Keratinocyte (primary cell): ENCODE measurements around the gene CHAF1A. TPM values are rescaled to one million over a fixed set of nuclear protein-coding genes. Genes with fewer than 3 reads are reported as not detected.

Source experiments
- DNase-seq: peaks from one replicate; pipeline ENCODE4 v3.0.0-alpha.2; 2011; ENCODE audit warnings: low read depth, missing footprints, low spot score
- FAIRE-seq: peaks from 2 replicates; lab custom pipeline; 2011; peaks lifted over from hg19 to GRCh38; lab: Jason Lieb, UNC
- H2AFZ ChIP-seq: 2 replicates; pipeline ENCODE4 v1.6.0; 2012; ENCODE audit warnings: low read length, control low read depth, inconsistent platforms; ENCODE audit not compliant: control insufficient read depth
- H3K27ac ChIP-seq: 2 replicates; pipeline ENCODE4 v1.5.1; 2011; ENCODE audit warnings: low read length; ENCODE audit not compliant: control insufficient read depth, insufficient read depth
- H3K27me3 ChIP-seq: 3 replicates; pipeline ENCODE4 v1.6.0; 2011; ENCODE audit warnings: low read length; ENCODE audit not compliant: control insufficient read depth, insufficient read depth; ENCODE audit errors: extremely low read depth
- H3K36me3 ChIP-seq, 2 experiments: 2 replicates in 1 of 2; 3 replicates in 1 of 2; pipeline ENCODE4 v1.5.1; 2011; ENCODE audit warnings: low read length in 2 of 2, mild to moderate bottlenecking in 1 of 2; ENCODE audit not compliant: control insufficient read depth in 2 of 2, insufficient read depth in 2 of 2; ENCODE audit errors: extremely low read depth in 1 of 2
- H3K4me1 ChIP-seq: 3 replicates; pipeline ENCODE4 v1.5.1; 2011; ENCODE audit warnings: low read length; ENCODE audit not compliant: control insufficient read depth, insufficient read depth; ENCODE audit errors: extremely low read depth
- H3K4me2 ChIP-seq: 3 replicates; pipeline ENCODE4 v1.6.0; 2011; ENCODE audit warnings: low read depth, low read length; ENCODE audit not compliant: control insufficient read depth, insufficient read depth; ENCODE audit errors: extremely low read depth
- H3K4me3 ChIP-seq, 3 experiments: fragments of 200-600 bp in 1 of 3; sonication (generic) in 1 of 3; 2 replicates in 2 of 3; 3 replicates in 1 of 3; pipeline ENCODE4 v1.5.1; 2011 to 2016; ENCODE audit warnings: low read length in 3 of 3, mild to moderate bottlenecking in 3 of 3, control low read depth in 2 of 3, inconsistent platforms in 1 of 3, low read depth in 1 of 3, mixed read lengths in 1 of 3, mixed run types in 1 of 3, moderate library complexity in 1 of 3; ENCODE audit not compliant: control insufficient read depth in 2 of 3, insufficient read depth in 2 of 3; ENCODE audit errors: extremely low read depth in 1 of 3
- H3K79me2 ChIP-seq: 2 replicates; pipeline ENCODE4 v1.6.0; 2012; ENCODE audit warnings: low read length; ENCODE audit not compliant: control insufficient read depth, insufficient read depth
- H3K9ac ChIP-seq: 3 replicates; pipeline ENCODE4 v1.6.0; 2011; ENCODE audit warnings: low read length; ENCODE audit not compliant: control insufficient read depth, insufficient read depth; ENCODE audit errors: extremely low read depth
- H3K9me1 ChIP-seq: 3 replicates; pipeline ENCODE4 v1.6.0; 2011; ENCODE audit warnings: low read length; ENCODE audit not compliant: control insufficient read depth, insufficient read depth; ENCODE audit errors: extremely low read depth
- H3K9me3 ChIP-seq: 2 replicates; pipeline ENCODE4 v1.5.1; 2012; ENCODE audit warnings: low read depth, low read length; ENCODE audit not compliant: control insufficient read depth
- H4K20me1 ChIP-seq: 3 replicates; pipeline ENCODE4 v1.6.0; 2011; ENCODE audit warnings: low read length; ENCODE audit not compliant: control insufficient read depth, insufficient read depth; ENCODE audit errors: extremely low read depth
- CTCF ChIP-seq, 3 experiments: IDR thresholded peaks in 1 of 3; conservative IDR thresholded peaks in 1 of 3; optimal IDR thresholded peaks in 1 of 3; 2 replicates in 2 of 3; 3 replicates in 1 of 3; pipeline versions ENCODE3 to v1.5.1; 2011; ENCODE audit warnings: low read length in 3 of 3, mild to moderate bottlenecking in 3 of 3, moderate library complexity in 2 of 3, control low read depth in 1 of 3, inconsistent platforms in 1 of 3; ENCODE audit not compliant: insufficient read depth in 2 of 3; ENCODE audit errors: extremely low read depth in 1 of 3
- EZH2 ChIP-seq: IDR thresholded peaks from one replicate; pipeline ENCODE4 v1.6.1; 2012; ENCODE audit warnings: inconsistent platforms, mild to moderate bottlenecking, low read length, moderate library complexity
- dilution Hi-C: fragments of 300-500 bp; cut with MboI; formaldehyde crosslinking; loops from one replicate; pipeline ENCODE4 v1.7.0; 2020; ENCODE audit warnings: low sequenced_read_pairs; ENCODE audit not compliant: extremely low pct_ligation_motif_present
- polyA plus RNA-seq, 5 experiments: library from polyadenylated mRNA; depleted of rRNA in 3 of 5; stranded (reverse) in 3 of 5; stranded (forward) in 1 of 5; unstranded in 1 of 5; fragments of >200 nt; gene quantifications; 1 replicate in 1 of 5; 2 replicates in 3 of 5; 3 replicates in 1 of 5; pipeline versions ENCODE4 v1.2.1 to v1.2.3, GENCODE V29; 2011 to 2012; ENCODE audit warnings: missing spikeins in 2 of 5, low read depth in 1 of 5, low replicate concordance in 1 of 5

CHAF1A gene
- polyA plus RNA-seq, 1 donor (not counting 4 experiments of a cell fraction or from before 2014, with no cell fraction given), result 10.6 TPM

- no peak overlapping the region for H3K4me2 ChIP-seq
- no peak overlapping the region for H3K4me3 ChIP-seq
- no peaks in the 10 kb centered on the region for H4K20me1 ChIP-seq
- H3K79me2 ChIP-seq, result peaks cover 22% of the 10 kb centered on the region
- no peak overlapping the region for H2AFZ ChIP-seq
- H3K36me3 ChIP-seq, result peaks cover 24 to 41% of the 10 kb centered on the region in 2 experiments
- no peak overlapping the region for H3K9ac ChIP-seq
- H3K9me3 ChIP-seq, result no peaks in the 10 kb centered on the region
- FAIRE-seq (no peak), DNase-seq (no peak)
- H3K27ac ChIP-seq, result no peak overlapping the region
- no peaks in the 10 kb centered on the region for H3K9me1 ChIP-seq
- peaks cover 22% of the 10 kb centered on the region for H3K4me1 ChIP-seq
- no peak for TF ChIP-seq CTCF (optimal IDR thresholded peaks at IDR 0.05 in 1 of 3, IDR thresholded peaks at IDR 0.05 in 1 of 3, conservative IDR thresholded peaks at IDR 0.05 in 1 of 3; ENCODE audit: extremely low read depth in 1 of 3, insufficient read depth in 2 of 3, low read length in 3 of 3)
- TF ChIP-seq EZH2, result no peak
- dilution Hi-C loops, result no loop called here
- H3K27me3 ChIP-seq, result no peaks in the 10 kb centered on the region
Observed at GRCh38 chr19:4365341-4365740, 37.1 kb upstream of the CHAF1A start.

GRCh38 chr19:4365791-4366665, 36.4 kb upstream of the CHAF1A start:
- no peaks in the 10 kb centered on the region for H3K9me1 ChIP-seq
- H3K9ac ChIP-seq, result no peak overlapping the region
- no peak overlapping the region for H3K4me3 ChIP-seq
- H3K36me3 ChIP-seq, result peaks cover 28 to 37% of the 10 kb centered on the region in 2 experiments
- no peaks in the 10 kb centered on the region for H3K27me3 ChIP-seq
- H3K27ac ChIP-seq, result no peak overlapping the region
- no peaks in the 10 kb centered on the region for H4K20me1 ChIP-seq
- DNase-seq (no peak), FAIRE-seq (no peak)
- dilution Hi-C loops, result no loop called here
- H3K9me3 ChIP-seq, result no peaks in the 10 kb centered on the region
- H3K4me1 ChIP-seq, result peaks cover 24% of the 10 kb centered on the region
- TF ChIP-seq CTCF (optimal IDR thresholded peaks at IDR 0.05 in 1 of 3, IDR thresholded peaks at IDR 0.05 in 1 of 3, conservative IDR thresholded peaks at IDR 0.05 in 1 of 3; ENCODE audit: extremely low read depth in 1 of 3, insufficient read depth in 2 of 3, low read length in 3 of 3) (no peak), EZH2 (no peak)
- H3K79me2 ChIP-seq, result peaks cover 29% of the 10 kb centered on the region
- H2AFZ ChIP-seq, result no peak overlapping the region
- H3K4me2 ChIP-seq, result no peak overlapping the region
